GM23338 (cell line): ENCODE results near the gene STK4. TPM values are rescaled to one million over a fixed set of nuclear protein-coding genes. Genes with fewer than 3 reads are reported as not detected.

Source experiments
- ATAC-seq: fragments of 200-7000 bp; cut with Tn5 transposase; 3 replicates; pipeline ENCODE4 v1.9.1; 2020
- DNase-seq: peaks from one replicate; pipeline ENCODE4 v3.0.0-alpha.2; 2015; ENCODE audit warnings: low spot score
- H2AFZ ChIP-seq: fragments of 200-600 bp; sonication (generic); 2 replicates; pipeline ENCODE4 v1.8.0; 2016; ENCODE audit warnings: antibody characterized with exemption, mild to moderate bottlenecking, moderate library complexity
- H3F3A ChIP-seq: fragments of 200-600 bp; sonication (generic); replicated peaks from 2 replicates; pipeline ENCODE4 v1.8.0; 2017; ENCODE audit warnings: antibody characterized with exemption, mixed run types, low read depth
- H3K27ac ChIP-seq: fragments of 200-600 bp; sonication (generic); 2 replicates; pipeline ENCODE4 v1.6.1; 2016; ENCODE audit warnings: low read depth
- H3K27me3 ChIP-seq: fragments of 200-600 bp; sonication (generic); 2 replicates; pipeline ENCODE4 v1.8.0; 2016; ENCODE audit warnings: mild to moderate bottlenecking, mixed run types, moderate library complexity; ENCODE audit not compliant: insufficient read depth
- H3K36me3 ChIP-seq: fragments of 200-600 bp; sonication (generic); 2 replicates; pipeline ENCODE4 v1.8.0; 2016; ENCODE audit warnings: mild to moderate bottlenecking; ENCODE audit not compliant: insufficient read depth
- H3K4me1 ChIP-seq: fragments of 200-600 bp; sonication (generic); 2 replicates; pipeline ENCODE4 v1.8.0; 2016; ENCODE audit warnings: mild to moderate bottlenecking, moderate library complexity; ENCODE audit not compliant: insufficient read depth
- H3K4me2 ChIP-seq: fragments of 200-600 bp; sonication (generic); 2 replicates; pipeline ENCODE4 v1.7.1; 2017; ENCODE audit warnings: mixed run types
- H3K4me3 ChIP-seq: fragments of 200-600 bp; sonication (generic); 2 replicates; pipeline ENCODE4 v1.6.1; 2016; ENCODE audit warnings: mixed run types
- H3K79me2 ChIP-seq: fragments of 200-600 bp; sonication (generic); replicated peaks from 2 replicates; pipeline ENCODE4 v1.8.0; 2017; ENCODE audit warnings: mild to moderate bottlenecking; ENCODE audit not compliant: insufficient read depth
- H3K9me2 ChIP-seq: fragments of 200-600 bp; sonication (generic); 2 replicates; pipeline ENCODE4 v1.8.0; 2017; ENCODE audit not compliant: insufficient read depth
- H4K20me1 ChIP-seq: fragments of 200-600 bp; sonication (generic); replicated peaks from 2 replicates; pipeline ENCODE4 v1.8.0; 2017; ENCODE audit warnings: mild to moderate bottlenecking; ENCODE audit not compliant: insufficient read depth
- H3K27ac Mint-ChIP-seq: 2 replicates; pipeline ENCODE4 v1.8.0; 2020; ENCODE audit warnings: inconsistent platforms, mild to moderate bottlenecking, moderate library complexity, mixed read lengths
- H3K27me3 Mint-ChIP-seq: 3 replicates; pipeline ENCODE4 v1.8.0; 2022; ENCODE audit warnings: low read depth, mild to moderate bottlenecking, moderate library complexity, mixed read lengths, inconsistent platforms; ENCODE audit not compliant: insufficient read depth, poor library complexity
- H3K36me3 Mint-ChIP-seq: 3 replicates; pipeline ENCODE4 v1.8.0; 2021; ENCODE audit warnings: low read depth, mild to moderate bottlenecking, inconsistent platforms, moderate library complexity, mixed read lengths
- H3K4me1 Mint-ChIP-seq: 3 replicates; pipeline ENCODE4 v1.8.0; 2020; ENCODE audit warnings: mild to moderate bottlenecking, inconsistent platforms, mixed read lengths
- H3K4me3 Mint-ChIP-seq: 3 replicates; pipeline ENCODE4 v1.8.0; 2021; ENCODE audit warnings: moderate library complexity, mild to moderate bottlenecking, inconsistent platforms, mixed read lengths
- H3K9me3 Mint-ChIP-seq: 3 replicates; pipeline ENCODE4 v1.8.0; 2020; ENCODE audit warnings: moderate library complexity, mild to moderate bottlenecking, inconsistent platforms, mixed read lengths
- CREB1 ChIP-seq: fragments of 250-450 bp; sonication (Bioruptor Pico); IDR thresholded peaks from 2 replicates; pipeline ENCODE4 v1.5.0; 2020; ENCODE audit warnings: low read depth, mild to moderate bottlenecking, moderate library complexity
- CTCF ChIP-seq, 2 experiments: fragments of 200-600 bp in 1 of 2; sonication (generic) in 1 of 2; conservative IDR thresholded peaks; 2 replicates each; pipeline versions ENCODE4 v1.5.1 to v1.6.1; 2016 to 2017; ENCODE audit warnings: antibody characterized with exemption in 2 of 2, low read depth in 2 of 2, mild to moderate bottlenecking in 2 of 2, moderate library complexity in 1 of 2
- ETS1 ChIP-seq: IDR thresholded peaks from 2 replicates; pipeline ENCODE4 v1.6.1; 2016; ENCODE audit warnings: antibody characterized with exemption
- EZH2 ChIP-seq: fragments of 200-600 bp; sonication (generic); IDR thresholded peaks from one replicate; pipeline ENCODE4 v1.8.0; 2017; ENCODE audit warnings: antibody characterized with exemption, mild to moderate bottlenecking, low read depth; ENCODE audit not compliant: unreplicated experiment
- EZH2phosphoT487 ChIP-seq: fragments of 200-600 bp; sonication (generic); IDR thresholded peaks from one replicate; pipeline ENCODE4 v1.8.1; 2018; ENCODE audit warnings: antibody characterized with exemption; ENCODE audit not compliant: unreplicated experiment
- JUNB ChIP-seq: IDR thresholded peaks from one replicate; pipeline ENCODE4 v1.6.1; 2016; ENCODE audit warnings: antibody characterized with exemption; ENCODE audit not compliant: unreplicated experiment
- NANOG ChIP-seq: IDR thresholded peaks from 2 replicates; pipeline ENCODE4 v1.6.1; 2016; ENCODE audit warnings: antibody characterized with exemption, borderline replicate concordance
- POLR2AphosphoS5 ChIP-seq: IDR thresholded peaks from 2 replicates; pipeline ENCODE4 v1.6.1; 2016; ENCODE audit warnings: antibody characterized with exemption, low read depth
- REST ChIP-seq: IDR thresholded peaks from one replicate; pipeline ENCODE4 v1.6.1; 2018; ENCODE audit warnings: antibody characterized with exemption; ENCODE audit not compliant: unreplicated experiment
- STAT1 ChIP-seq: IDR thresholded peaks from one replicate; pipeline ENCODE4 v1.6.1; 2016; ENCODE audit warnings: antibody characterized with exemption; ENCODE audit not compliant: unreplicated experiment
- ZNF114 ChIP-seq: fragments of 250-450 bp; sonication (Bioruptor Pico); IDR thresholded peaks from 2 replicates; pipeline ENCODE4 v1.5.0; 2020; ENCODE audit warnings: mild to moderate bottlenecking, moderate library complexity
- ZNF331 ChIP-seq: fragments of 250-450 bp; sonication (Bioruptor Pico); IDR thresholded peaks from 2 replicates; pipeline ENCODE4 v1.5.0; 2020; ENCODE audit warnings: low read depth, mild to moderate bottlenecking, moderate library complexity
- ZNF462 ChIP-seq: fragments of 250-450 bp; sonication (Bioruptor Pico); IDR thresholded peaks from 2 replicates; pipeline ENCODE4 v1.5.0; 2020; ENCODE audit warnings: mild to moderate bottlenecking, moderate library complexity
- polyA plus RNA-seq: library from polyadenylated mRNA; unstranded; fragments of >200 nt; fragmentation: Nextera tagmentation; extraction: Ambion mirVana; gene quantifications from 2 replicates; pipeline ENCODE4 v1.2.1, GENCODE V29; 2016
- total RNA-seq: library from RNA; depleted of rRNA; stranded (reverse); fragments of >200 nt; shearing (Covaris generic); gene quantifications from 2 replicates; pipeline ENCODE4 v1.2.3, GENCODE V29; 2014

Gene STK4
- total and polyA plus RNA-seq, 2 experiments from 2014 or later: 37.7 to 58.7 TPM

GRCh38 chr20:45101333-45101850 is 135.1 kb downstream of the STK4 start:
- Histone ChIP-seq H3K27ac (no peak overlapping the region), H3K9me2 (no peaks in the 10 kb centered on the region), H3K4me2 (peak overlapping the region; percentile 80), H3K27me3 (peaks cover 55% of the 10 kb centered on the region), H3F3A (peaks cover 5% of the 10 kb centered on the region; the same call in 1 of the 2 replicates), H3K79me2 (no peaks in the 10 kb centered on the region), H2AFZ (peak overlapping the region; percentile 99), H3K4me3 (peak overlapping the region; percentile 54), H3K36me3 (no peaks in the 10 kb centered on the region), H4K20me1 (no peaks in the 10 kb centered on the region), H3K4me1 (peaks cover 5% of the 10 kb centered on the region; the same call in 1 of the 2 replicates)
- DNase-seq (no peak), ATAC-seq (no peak)
- Mint-ChIP-seq H3K4me1 (peaks cover 6% of the 10 kb centered on the region; the same call in 2 of the 3 replicates), H3K27ac (no peak overlapping the region), H3K36me3 (peaks cover 3% of the 10 kb centered on the region; the same call in 1 of the 3 replicates), H3K27me3 (peaks cover 43% of the 10 kb centered on the region), H3K4me3 (peak overlapping the region; percentile 69), H3K9me3 (peaks cover 4% of the 10 kb centered on the region; the same call in 2 of the 3 replicates)
- TF ChIP-seq STAT1 (no peak), CREB1 (CRISPR knock-in tag) (no peak), EZH2 (no peak), ZNF462 (no peak), REST (no peak), ETS1 (no peak), ZNF114 (no peak), NANOG (no peak), JUNB (no peak), EZH2phosphoT487 (no peak), POLR2AphosphoS5 (no peak), ZNF331 (CRISPR knock-in tag) (no peak), CTCF (conservative IDR thresholded peaks at IDR 0.05; ENCODE audit: low read depth in 2 of 2) (no peak)
